ENCODE data around the gene GRIK2.

Gene GRIK2

GRCh38 chr6:101401171-101401570 is 7.7 kb downstream of the GRIK2 start:
- no peak for DNase-seq

- DNase-seq = peak; percentile 16
Measured at GRCh38 chr6:101401792-101402621, 8.5 kb downstream of the GRIK2 start.

- no peak for DNase-seq
Measured at GRCh38 chr6:101402622-101403031, 9.1 kb downstream of the GRIK2 start.

- peak; percentile 24 for DNase-seq
Measured at GRCh38 chr6:101403216-101403945, 9.9 kb downstream of the GRIK2 start.

- no peak for DNase-seq
Measured at GRCh38 chr6:101404775-101405174, 11.3 kb downstream of the GRIK2 start.

DNA sequence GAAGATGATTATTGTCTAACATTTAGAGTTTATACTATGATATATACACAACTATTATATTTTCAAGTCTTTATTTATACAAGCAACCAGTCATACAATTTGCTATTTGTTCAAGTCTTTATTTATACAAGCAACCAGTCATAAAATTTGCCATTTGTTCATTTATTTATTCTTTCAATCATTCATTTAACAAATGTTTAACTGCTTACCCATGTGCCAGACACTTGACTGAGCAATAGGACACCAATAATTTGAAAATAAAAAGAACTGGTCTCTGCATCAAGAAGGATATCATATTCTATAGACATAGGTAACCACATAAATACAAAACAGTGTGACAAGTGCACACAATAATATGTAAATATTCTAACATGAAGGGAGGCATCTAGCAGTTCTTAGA is 20.3 kb downstream of the GRIK2 start:
- no peak for DNase-seq

GRCh38 chr6:101417900-101418299 is 24.4 kb downstream of the GRIK2 start:
- no peak for DNase-seq

DNA sequence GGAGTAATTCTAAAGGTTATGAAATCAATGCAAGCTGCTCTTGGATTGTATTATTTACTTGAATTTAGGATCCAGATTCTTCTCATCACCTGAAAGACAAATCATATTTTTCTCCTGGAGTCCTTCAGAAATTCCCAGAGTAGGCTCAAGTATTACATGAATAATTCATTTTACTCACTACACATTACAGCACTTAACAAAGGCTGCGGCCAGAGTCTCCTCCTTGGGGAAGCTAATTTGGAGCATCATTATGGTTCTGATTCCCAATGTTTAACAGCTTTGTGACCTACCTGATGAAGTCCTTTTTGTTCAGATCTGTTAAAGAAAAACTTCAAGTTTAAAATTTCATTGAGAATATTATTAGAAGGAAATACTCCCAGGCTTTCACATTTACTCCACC is 28.7 kb downstream of the GRIK2 start:
- DNase-seq = no peak

DNA sequence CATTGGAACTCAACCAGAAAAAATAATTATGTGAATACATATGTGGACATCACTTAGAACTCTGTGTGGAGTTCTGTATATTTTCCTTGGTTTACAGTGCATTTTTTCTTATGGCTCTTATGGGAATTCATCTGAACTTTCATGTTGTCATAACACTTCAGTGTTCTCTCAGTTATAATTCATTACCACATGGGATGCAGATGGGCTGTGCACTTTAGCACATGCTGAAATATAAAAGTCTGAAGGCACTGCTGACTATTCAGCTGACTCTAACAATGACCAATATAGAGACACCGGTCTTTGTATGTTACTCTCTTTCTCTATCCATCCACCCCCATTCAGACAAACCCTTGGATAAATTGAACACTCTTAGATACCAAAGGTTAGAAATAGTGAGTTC is 29.3 kb downstream of the GRIK2 start:
- peak; percentile 18 for DNase-seq

DNA sequence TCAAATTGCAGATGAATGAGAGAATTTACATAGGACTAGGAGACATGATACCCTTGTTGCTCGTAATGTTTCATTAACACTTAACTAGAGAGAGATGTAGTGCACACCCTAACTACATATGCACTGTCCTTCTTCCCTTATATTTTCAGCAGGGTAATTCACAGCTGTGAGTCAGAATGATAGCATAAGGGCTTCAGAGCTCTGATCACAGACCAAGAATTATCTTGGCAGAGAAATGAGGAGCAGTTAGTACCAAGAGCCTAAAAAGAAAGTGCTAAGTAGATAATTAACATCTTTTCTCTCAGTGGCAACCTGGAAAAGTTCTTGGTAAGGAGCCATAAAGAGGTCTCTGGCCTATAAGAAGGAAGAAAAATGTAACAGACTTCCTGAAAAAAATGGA is 35.8 kb downstream of the GRIK2 start:
- DNase-seq = no peak

DNA sequence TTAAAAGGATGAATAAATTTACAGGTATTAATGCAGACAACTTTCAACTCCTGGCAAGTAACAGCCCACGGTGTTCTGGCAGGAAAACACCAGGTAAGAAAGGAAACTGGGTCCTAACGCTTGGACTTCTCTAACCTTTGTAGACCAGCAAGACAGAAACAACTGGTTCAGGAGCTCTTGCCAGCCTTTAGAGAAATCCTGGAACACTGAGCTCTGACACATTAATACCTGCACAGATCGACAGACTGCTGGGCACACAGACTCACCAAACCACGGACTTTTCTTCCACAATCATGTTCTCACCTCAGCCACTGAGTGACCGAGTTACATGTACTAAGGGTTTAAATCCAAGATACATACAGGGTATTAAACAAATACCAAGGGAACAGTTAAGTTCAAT is 36.3 kb downstream of the GRIK2 start:
- DNase-seq = no peak

- no peak for DNase-seq
Measured at GRCh38 chr6:101433141-101433540, 39.6 kb downstream of the GRIK2 start.

GRCh38 chr6:101434601-101435000 is 41.1 kb downstream of the GRIK2 start:
- no peak for DNase-seq

- no peak for DNase-seq
Measured at GRCh38 chr6:101435038-101435437, 41.5 kb downstream of the GRIK2 start.

- peak; percentile 45 for DNase-seq
Measured at GRCh38 chr6:101439790-101440189, 46.3 kb downstream of the GRIK2 start.

- no peak for DNase-seq
Measured at GRCh38 chr6:101443315-101443714, 49.8 kb downstream of the GRIK2 start.

DNA sequence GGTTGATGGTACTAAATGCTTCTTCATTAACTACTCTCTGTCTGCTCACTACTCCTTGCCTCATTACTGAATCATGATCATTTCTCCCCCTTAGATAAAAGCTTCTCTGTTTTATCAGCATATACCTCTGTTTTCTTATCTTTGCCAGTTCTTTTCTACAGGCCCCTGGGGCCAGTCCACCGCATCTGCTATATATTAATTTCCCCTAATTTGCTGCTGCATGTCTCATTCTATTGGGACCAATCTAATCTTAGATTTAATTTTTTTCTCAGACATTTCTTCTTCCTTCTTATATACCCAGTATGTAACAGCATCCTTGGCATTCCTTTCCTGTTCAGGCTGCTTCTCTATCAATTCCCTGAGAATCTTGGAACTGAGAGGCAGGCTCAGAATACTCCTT is 51.2 kb downstream of the GRIK2 start:
- no peak for DNase-seq

DNA sequence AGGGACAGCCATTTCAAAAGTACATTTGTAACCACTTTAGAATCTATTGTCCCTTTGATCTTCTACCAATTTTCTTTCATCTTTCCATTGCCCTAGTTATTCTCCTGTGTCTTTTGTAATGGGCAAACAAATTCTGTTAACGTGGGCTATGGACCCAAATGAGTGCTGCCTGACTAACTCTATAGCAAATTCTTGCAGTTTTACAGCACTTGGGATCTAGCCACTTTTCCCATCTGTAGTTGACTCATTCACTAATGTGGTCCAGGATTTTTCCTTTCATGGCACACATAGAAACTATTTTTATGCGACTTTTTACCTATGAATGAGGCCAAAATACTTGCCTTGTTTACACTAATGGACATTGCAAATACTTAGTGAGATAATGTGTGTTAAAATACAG is 52.0 kb downstream of the GRIK2 start:
- peak; percentile 78 for DNase-seq

DNA sequence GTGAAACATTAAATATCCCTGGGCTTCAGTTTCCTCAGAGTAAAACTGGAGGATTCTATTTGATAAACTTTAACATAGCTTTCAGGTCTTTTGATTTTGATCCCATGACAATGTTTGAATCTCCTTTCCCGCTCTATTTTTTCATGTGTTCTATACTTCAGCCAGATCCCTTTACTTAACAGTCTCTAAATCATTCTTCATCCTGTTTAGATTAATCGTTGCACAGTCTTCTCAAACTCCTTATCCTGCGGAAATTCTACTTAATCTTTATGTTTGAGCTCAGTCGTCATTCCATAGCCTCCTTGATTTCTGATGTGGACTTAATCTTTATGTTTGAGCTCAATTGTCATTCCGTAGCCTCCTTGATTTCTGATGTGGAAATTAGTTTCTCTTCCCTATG is 57.4 kb downstream of the GRIK2 start:
- DNase-seq = no peak

DNA sequence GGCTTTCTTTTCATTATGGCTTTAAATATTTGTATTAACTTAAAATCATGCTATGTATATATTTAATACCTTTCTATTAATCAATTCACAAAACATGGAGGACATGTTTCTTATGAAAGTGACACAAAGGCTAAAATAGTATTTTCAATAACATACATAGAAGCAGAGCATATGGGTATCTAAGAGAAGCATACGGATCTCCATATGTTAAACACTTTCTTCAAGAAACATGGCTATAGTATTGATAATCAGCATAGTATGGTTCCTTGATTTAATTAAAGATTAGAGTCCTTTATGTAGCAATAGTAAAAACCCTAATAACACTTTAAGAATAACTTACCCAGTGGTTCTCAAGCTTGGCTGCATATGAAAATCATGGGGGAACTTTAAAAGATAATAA is 58.5 kb downstream of the GRIK2 start:
- no peak for DNase-seq

DNA sequence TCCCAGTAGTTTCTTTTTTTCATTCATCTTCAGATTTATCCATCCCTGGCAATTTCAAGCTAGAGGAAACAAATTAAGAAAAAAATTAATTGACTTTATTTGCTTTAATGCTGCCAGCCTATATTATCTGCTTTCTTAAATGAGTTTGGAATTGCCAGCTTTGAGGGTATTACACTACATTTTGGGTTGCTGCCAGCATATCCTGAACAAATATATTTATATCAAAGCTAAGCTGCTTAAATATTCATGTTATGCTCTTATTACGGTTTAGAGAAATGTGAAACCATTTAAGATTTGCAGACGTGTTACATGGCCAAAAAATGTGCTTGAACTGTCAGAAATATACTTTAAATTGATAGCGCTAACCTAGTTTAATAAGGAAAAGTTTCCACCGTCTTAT is 59.7 kb downstream of the GRIK2 start:
- peak; percentile 13 for DNase-seq

DNA sequence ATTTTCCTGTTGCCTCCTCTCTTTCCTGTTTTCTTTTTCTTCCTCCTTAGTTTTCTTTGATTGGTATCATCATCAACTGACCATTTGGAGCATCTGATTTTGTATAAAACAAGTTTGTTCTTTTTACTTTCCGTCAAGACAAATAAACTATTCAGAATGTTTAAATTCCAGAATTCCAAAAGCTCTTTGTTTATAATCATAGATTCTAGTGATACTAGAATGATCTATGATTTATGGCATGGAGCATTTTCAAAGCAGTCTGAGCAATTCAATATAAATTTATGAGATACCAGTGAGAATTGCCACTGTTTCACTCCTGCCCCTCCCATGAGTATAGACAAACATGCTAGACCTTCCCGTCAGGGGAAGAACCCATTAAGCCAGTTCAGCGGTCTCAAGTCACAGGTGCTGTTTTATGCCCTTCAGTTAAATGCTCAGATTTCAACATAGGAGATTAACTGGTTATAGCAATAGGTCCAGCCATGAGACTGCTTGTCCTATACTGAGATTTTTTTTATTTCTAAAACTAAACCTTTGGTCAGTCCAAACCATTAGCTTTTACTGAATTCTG is 60.7 kb downstream of the GRIK2 start:
- no peak for DNase-seq

- peak; percentile 16 for DNase-seq
Measured at GRCh38 chr6:101458336-101458735, 64.8 kb downstream of the GRIK2 start.

- no peak for DNase-seq
Measured at GRCh38 chr6:101458826-101459225, 65.3 kb downstream of the GRIK2 start.
